Right lobe of liver (tissue), 6 donors: ENCODE data around the gene IZUMO4. TPM values are rescaled to one million over a fixed set of nuclear protein-coding genes. Genes with fewer than 3 reads are reported as not detected.

Experiments
- ATAC-seq, 4 donors: fragments of 200-7000 bp; cut with Tn5 transposase; one replicate each; pipeline ENCODE4 v1.9.1; 2020; ENCODE audit warnings: mild to moderate bottlenecking in 4 of 4, moderate library complexity in 4 of 4
- DNase-seq, 3 donors: peaks; one replicate each; pipeline ENCODE4 v3.0.0-alpha.2; 2020
- H3K27ac ChIP-seq, 3 donors: fragments of 200-600 bp; one replicate each; pipeline ENCODE4 v1.8.0; 2022
- H3K27me3 ChIP-seq, 2 donors: fragments of 200-600 bp; one replicate each; pipeline ENCODE4 v1.8.0; 2022
- H3K36me3 ChIP-seq, 4 donors: fragments of 200-600 bp; sonication (generic) in 1 of 4; one replicate each; pipeline versions ENCODE4 v1.5.1 to v1.8.0; 2017 to 2022; ENCODE audit warnings: control low read depth in 1 of 4
- H3K4me1 ChIP-seq, 4 donors: fragments of 200-600 bp; sonication (generic) in 1 of 4; one replicate each; pipeline versions ENCODE4 v1.5.1 to v1.8.0; 2017 to 2022; ENCODE audit warnings: control low read depth in 1 of 4
- H3K4me3 ChIP-seq, 3 donors: fragments of 200-600 bp; one replicate each; pipeline ENCODE4 v1.8.0; 2022
- H3K9me3 ChIP-seq, 4 donors: fragments of 200-600 bp; sonication (generic) in 1 of 4; one replicate each; pipeline versions ENCODE4 v1.5.1 to v1.8.0; 2017 to 2022; ENCODE audit warnings: control low read depth in 1 of 4
- POLR2A ChIP-seq: fragments of 450-650 bp; IDR thresholded peaks from one replicate; pipeline ENCODE4 v1.6.1; 2017; ENCODE audit warnings: antibody characterized with exemption, mild to moderate bottlenecking
- WGBS: methylation state at CpG from one replicate; pipeline ENCODE4 v1.1.6; 2018; ENCODE audit warnings: low coverage, low lambda C conversion rate; ENCODE audit not compliant: insufficient coverage; ENCODE audit errors: missing lambda C conversion rate; 5-methylcytosine and 5-hydroxymethylcytosine counted together
- intact Hi-C, 2 donors: fragments of 100-400 bp; cut with DNase I; formaldehyde crosslinking; loops; one replicate each; pipeline versions ENCODE4 v1.11.2 to v1.14.1; 2022
- total RNA-seq, 6 experiments: library from RNA; depleted of rRNA in 2 of 6; stranded (reverse); fragments of >200 nt in 2 of 6; fragmentation: NEBNext Ultra II Directional in 3 of 6; extraction: Animal tissue kit (Norgen Biotek cat#: 25700) in 3 of 6; gene quantifications; one replicate each; pipeline versions ENCODE4 v1.1.0 to v1.2.4, GENCODE V29; 2016 to 2023
- TF ChIP-seq, protein P1 (sequence below), 4 donors: fragments of 200-600 bp in 3 of 4; fragments of 450-650 bp in 1 of 4; IDR thresholded peaks; one replicate each; pipeline versions ENCODE4 v1.5.1 to v1.8.0; 2016 to 2022; ENCODE audit warnings: antibody characterized with exemption in 4 of 4, mild to moderate bottlenecking in 2 of 4
- donor health status: DM: no; HTN: yes; CAD: no.
- donor health status: DM: no; HTN: no; CAD: no.
- donor health status: DM: no; HTN: no; CAD: no.
- donor health status: DM: no; HTN: yes; CAD: no.
- donor health status: DM: no; HTN: yes; CAD: no.

Gene IZUMO4
- total RNA-seq, 6 experiments from 2014 or later: 1.2 to 6.9 (median 4.2) TPM; not detected in 1

DNA sequence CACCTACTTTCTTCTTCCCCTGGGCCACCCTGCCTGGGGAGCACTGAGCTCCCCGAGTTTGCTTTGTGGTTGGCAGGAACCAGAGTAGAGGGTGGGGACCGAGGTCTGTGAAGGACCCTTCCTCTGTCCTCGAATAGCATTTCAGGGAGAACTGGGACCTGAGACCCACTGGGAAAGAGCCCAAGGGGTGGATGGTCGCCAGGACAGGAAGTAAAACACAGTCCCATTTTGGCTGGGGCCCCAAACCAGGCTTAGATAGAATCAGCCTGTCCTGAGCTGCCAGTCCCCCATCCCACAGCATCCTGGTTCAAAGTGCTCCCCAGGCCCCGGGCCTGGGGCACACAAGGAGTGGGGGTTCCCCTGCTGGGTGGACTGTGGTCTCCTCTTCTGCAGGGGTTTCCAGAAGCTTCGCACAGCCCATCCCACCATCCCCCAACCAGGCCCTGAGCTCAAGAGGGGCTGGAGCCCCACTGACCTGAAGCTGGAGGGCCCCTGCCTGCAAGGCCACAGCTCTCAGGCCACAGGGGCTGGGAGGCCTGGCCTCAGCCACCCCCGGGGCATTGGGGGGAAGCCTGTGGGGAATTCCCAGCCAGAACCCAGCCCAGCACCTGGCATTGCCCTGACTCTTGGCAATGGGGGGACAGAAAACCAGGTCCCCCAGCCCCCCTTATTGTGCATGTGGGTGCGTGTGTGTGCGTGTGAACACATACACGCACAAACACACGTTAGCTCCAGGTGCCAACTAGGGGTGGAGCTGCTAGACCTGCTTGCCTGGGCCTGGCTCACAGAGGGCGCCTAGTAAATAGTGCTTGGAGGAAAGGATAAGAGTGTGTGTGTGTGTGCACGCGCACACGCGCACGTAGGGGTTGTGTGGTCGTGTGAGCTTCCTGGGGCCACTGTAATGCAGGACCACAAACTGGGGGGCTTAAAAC, 44.7 kb upstream of the IZUMO4 start:
- Histone ChIP-seq H3K36me3 (peaks cover 0 to 2% (median 0%) of the 10 kb centered on the region in 4 donors), H3K27ac (peak overlapping the region; percentile 92 to 98 (median 93)), H3K4me1 (peaks cover 1 to 55% (median 30%) of the 10 kb centered on the region in 4 donors), H3K9me3 (no peaks in the 10 kb centered on the region), H3K4me3 (peak overlapping the region; percentile 30 to 80 (median 47)), H3K27me3 (no peaks in the 10 kb centered on the region)
- ATAC-seq (peak in 3 of 4 donors; percentile 2 to 6 (median 5)), DNase-seq (peak; percentile 79 to 91 (median 80))
- TF ChIP-seq POLR2A: no peak
- intact Hi-C loops: no loop called here
- 11% methylated on average over 10 of the region's 18 CpGs for WGBS

DNA sequence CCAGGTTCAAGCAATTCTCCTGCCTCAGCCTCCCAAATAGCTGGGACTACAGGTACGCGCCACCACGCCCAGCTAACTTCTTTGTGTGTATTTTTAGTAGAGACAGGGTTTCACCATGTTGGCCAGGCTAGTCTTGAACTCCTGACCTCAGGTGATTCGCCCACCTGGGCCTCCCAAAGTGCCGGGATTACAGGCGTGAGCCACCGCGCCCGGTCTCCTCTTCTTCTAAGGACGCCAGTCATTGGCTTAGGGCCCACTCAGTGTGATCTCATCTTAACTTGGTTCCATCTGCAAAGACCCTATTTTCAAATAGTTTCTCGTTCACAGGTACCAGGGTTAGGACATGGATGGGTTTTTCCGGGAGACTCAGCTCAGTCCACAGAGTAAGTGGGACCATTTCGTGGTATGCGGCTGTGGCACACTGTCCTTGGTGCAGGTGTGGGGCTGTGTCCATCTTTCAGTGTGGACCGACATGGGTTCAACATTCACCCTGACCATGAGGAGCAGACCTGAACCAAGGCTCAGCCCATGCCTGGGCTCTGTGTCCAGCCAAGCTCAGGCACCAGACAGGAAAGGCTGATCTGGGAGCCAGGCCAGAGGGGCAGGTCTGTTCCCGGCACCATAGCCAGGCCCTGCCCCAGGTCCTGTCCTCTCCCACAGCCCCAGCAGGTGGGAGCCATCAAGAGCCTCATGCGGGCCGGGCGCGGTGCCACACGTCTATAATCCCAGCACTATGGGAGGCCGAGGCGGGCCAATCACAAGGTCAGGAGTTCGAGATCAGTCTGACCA, 42.9 kb upstream of the IZUMO4 start:
- peaks cover 1 to 41% (median 18%) of the 10 kb centered on the region in 4 donors for H3K4me1 ChIP-seq
- no peaks in the 10 kb centered on the region for H3K36me3 ChIP-seq
- H3K4me3 ChIP-seq: no peak overlapping the region
- DNase-seq (peak; percentile 91 to 96 (median 92)), ATAC-seq (peak; percentile 31 to 63 (median 57))
- no peaks in the 10 kb centered on the region for H3K9me3 ChIP-seq
- 66% methylated on average over 18 of the region's 24 CpGs for WGBS
- peak overlapping the region; percentile 8 to 98 (median 56) for H3K27ac ChIP-seq
- intact Hi-C loops: no loop called here
- H3K27me3 ChIP-seq: no peaks in the 10 kb centered on the region
- TF ChIP-seq, protein P1, sequence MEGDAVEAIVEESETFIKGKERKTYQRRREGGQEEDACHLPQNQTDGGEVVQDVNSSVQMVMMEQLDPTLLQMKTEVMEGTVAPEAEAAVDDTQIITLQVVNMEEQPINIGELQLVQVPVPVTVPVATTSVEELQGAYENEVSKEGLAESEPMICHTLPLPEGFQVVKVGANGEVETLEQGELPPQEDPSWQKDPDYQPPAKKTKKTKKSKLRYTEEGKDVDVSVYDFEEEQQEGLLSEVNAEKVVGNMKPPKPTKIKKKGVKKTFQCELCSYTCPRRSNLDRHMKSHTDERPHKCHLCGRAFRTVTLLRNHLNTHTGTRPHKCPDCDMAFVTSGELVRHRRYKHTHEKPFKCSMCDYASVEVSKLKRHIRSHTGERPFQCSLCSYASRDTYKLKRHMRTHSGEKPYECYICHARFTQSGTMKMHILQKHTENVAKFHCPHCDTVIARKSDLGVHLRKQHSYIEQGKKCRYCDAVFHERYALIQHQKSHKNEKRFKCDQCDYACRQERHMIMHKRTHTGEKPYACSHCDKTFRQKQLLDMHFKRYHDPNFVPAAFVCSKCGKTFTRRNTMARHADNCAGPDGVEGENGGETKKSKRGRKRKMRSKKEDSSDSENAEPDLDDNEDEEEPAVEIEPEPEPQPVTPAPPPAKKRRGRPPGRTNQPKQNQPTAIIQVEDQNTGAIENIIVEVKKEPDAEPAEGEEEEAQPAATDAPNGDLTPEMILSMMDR (IDR thresholded peaks at IDR 0.05): no peak
- peak; percentile 60 for TF ChIP-seq POLR2A

DNA sequence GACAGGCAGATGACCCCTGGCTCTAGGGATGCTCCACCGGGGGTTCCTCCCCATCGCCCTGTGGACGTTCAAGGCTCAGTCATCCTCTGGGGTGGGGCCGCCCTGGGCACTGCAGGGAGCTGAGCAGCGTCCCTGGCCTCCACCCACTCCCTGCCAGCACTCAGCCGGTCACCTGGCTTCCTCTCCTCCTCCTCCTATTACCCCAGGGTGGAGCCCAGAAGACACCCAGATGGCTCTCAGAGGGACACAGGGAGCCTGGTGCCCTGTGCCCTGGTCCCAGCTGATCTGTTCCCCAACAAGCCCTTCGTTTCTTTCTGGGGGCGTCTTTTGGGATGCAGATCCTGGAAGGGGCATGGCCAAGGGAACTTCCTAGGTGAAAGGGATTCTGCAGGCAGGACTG, 42.0 kb upstream of the IZUMO4 start:
- intact Hi-C loops: no loop called here
- Histone ChIP-seq H3K4me3 (no peak overlapping the region), H3K9me3 (no peaks in the 10 kb centered on the region), H3K27me3 (no peaks in the 10 kb centered on the region), H3K27ac (peak overlapping the region in 2 of 3 donors; percentile 8 to 98), H3K4me1 (peaks cover 0 to 46% (median 19%) of the 10 kb centered on the region in 4 donors), H3K36me3 (no peaks in the 10 kb centered on the region)
- DNase-seq (peak in 1 of 3 donors; percentile 48), ATAC-seq (no peak)
- WGBS: 74% methylated on average over 3 of the region's 8 CpGs
- TF ChIP-seq, protein P1 (IDR thresholded peaks at IDR 0.05): no peak
- TF ChIP-seq POLR2A: no peak

DNA sequence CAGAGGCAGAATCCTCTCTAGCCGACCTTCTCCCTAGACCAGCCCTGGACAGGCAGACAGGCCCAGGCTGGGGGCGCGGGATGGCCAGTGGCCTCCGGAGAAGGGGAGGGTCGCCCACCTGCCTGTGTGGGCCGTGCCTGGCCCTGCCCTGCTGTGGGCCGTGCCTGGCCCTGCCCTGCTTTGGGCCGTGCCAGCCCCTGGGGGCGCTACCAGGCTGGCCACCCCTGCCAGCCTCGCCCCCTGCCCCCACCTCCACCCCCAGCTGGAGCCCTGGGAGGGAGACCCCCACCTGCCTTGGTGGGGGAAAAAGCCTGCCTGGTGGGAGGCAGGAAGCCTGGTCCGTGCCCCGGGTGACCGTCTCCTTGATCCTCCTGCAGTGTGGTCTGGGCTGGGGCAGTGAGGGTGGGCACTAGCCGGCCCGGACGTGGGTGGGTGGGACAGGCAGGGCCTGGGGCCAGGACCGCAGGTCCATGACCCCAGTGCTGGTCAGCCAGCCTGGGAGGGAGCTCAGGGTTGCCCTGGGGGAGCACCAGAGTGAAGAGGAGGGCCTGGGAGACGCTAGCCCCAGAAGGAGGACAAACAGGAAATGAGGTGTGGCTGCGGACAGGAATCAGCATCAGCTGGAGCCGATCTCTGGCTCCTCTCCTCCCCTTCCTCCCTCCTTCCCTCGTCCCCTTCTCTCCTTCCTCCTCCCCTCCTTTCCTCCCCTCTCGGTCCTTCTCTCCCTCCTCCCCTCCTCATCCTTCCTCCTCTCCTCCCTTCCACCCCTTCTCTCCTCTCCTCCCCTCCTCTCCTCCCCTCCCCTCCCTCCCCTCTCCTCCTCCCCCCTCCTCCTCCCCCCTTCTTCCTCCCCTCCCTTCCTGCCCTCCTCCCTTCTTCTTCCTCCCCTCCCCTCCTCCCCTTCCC, 40.5 kb upstream of the IZUMO4 start:
- peak in 2 of 3 donors; percentile 37 to 59 for DNase-seq

More for the DNA sequence above, 40.5 kb upstream of the IZUMO4 start:
- TF ChIP-seq POLR2A: no peak
- TF ChIP-seq, protein P1 (IDR thresholded peaks at IDR 0.05): no peak
- Histone ChIP-seq H3K4me1 (peaks cover 0 to 55% (median 22%) of the 10 kb centered on the region in 4 donors), H3K36me3 (no peaks in the 10 kb centered on the region), H3K27me3 (no peaks in the 10 kb centered on the region), H3K27ac (peak overlapping the region; percentile 58 to 80 (median 63)), H3K9me3 (no peaks in the 10 kb centered on the region), H3K4me3 (no peak overlapping the region)
- intact Hi-C loops: no loop called here
- no peak for ATAC-seq
- WGBS: 35% methylated on average over 5 of the region's 22 CpGs
